Calu3 (cell line): ENCODE results near the gene RPS6KA5. TPM values are rescaled to one million over a fixed set of nuclear protein-coding genes. Genes with fewer than 3 reads are reported as not detected.

Experiments
- BruUV-seq: library from RNA; stranded (reverse); fragments of 400-500 nt; replicated peaks from 2 replicates; lab custom pipeline; 2021; lab: Mats Ljungman, UMichigan
- CTCF ChIA-PET: fragments of 300-600 bp; sonication (Branson Sonifier 250); formaldehyde crosslinking; loops from one replicate; lab custom pipeline; 2022; ENCODE audit warnings: antibody characterized with exemption; lab: Charles Lee
- DNase-seq: peaks from one replicate; pipeline ENCODE4 v3.0.0; 2022
- H3K27ac Mint-ChIP-seq: one replicate; pipeline ENCODE4 v1.8.0; 2022; ENCODE audit warnings: mixed read lengths; ENCODE audit not compliant: unreplicated experiment
- H3K27me3 Mint-ChIP-seq: one replicate; pipeline ENCODE4 v1.8.0; 2022; ENCODE audit warnings: mixed read lengths; ENCODE audit not compliant: unreplicated experiment
- H3K36me3 Mint-ChIP-seq: one replicate; pipeline ENCODE4 v1.8.0; 2022; ENCODE audit warnings: mild to moderate bottlenecking, moderate library complexity, mixed read lengths; ENCODE audit not compliant: insufficient read depth, unreplicated experiment
- H3K4me1 Mint-ChIP-seq: one replicate; pipeline ENCODE4 v1.8.0; 2022; ENCODE audit warnings: mild to moderate bottlenecking, low read depth, mixed read lengths; ENCODE audit not compliant: unreplicated experiment
- H3K4me3 Mint-ChIP-seq: one replicate; pipeline ENCODE4 v1.8.0; 2022; ENCODE audit warnings: mild to moderate bottlenecking, low read depth, moderate library complexity, mixed read lengths; ENCODE audit not compliant: unreplicated experiment
- H3K9me3 Mint-ChIP-seq: one replicate; pipeline ENCODE4 v1.8.0; 2022; ENCODE audit warnings: low read depth, mixed read lengths; ENCODE audit not compliant: unreplicated experiment
- CTCF ChIP-seq: fragments of 200-600 bp; IDR thresholded peaks from one replicate; pipeline ENCODE4 v1.8.0; 2022; ENCODE audit warnings: antibody characterized with exemption; ENCODE audit not compliant: unreplicated experiment
- intact Hi-C: fragments of 100-400 bp; cut with micrococcal nuclease; formaldehyde crosslinking; loops from one replicate; pipeline ENCODE4 v1.10.0; 2022; ENCODE audit not compliant: unreplicated experiment
- total RNA-seq: library from RNA; stranded (reverse); gene quantifications from 2 replicates; pipeline ENCODE4 v1.2.3, GENCODE V29; 2022

The RPS6KA5 gene
- total RNA-seq, 1 experiment from 2014 or later = 10.3 TPM

- no TSS peak for BruUV-seq
Measured at GRCh38 chr14:91010153-91010533, 50.3 kb downstream of the RPS6KA5 start.

GRCh38 chr14:91009501-91010152 is 50.8 kb downstream of the RPS6KA5 start:
- no peaks in the 10 kb centered on the region for H3K9me3 Mint-ChIP-seq
- H3K4me1 Mint-ChIP-seq = peaks cover 49% of the 10 kb centered on the region
- H3K4me3 Mint-ChIP-seq = no peak overlapping the region
- no peak overlapping the region for H3K27ac Mint-ChIP-seq
- no peak for TF ChIP-seq CTCF
- H3K36me3 Mint-ChIP-seq = no peaks in the 10 kb centered on the region
- intact Hi-C loops = loop anchor here (2.0 to 5.0 kb wide), 2 partner anchors 49 to 108 kb away; no protein-coding TSS in a partner anchor
- BruUV-seq = no TSS peak
- CTCF ChIA-PET = interaction anchor here (0.5 to 1.3 kb wide), 3 partner anchors 51 to 525 kb away, joined by 3 to 4 read pairs (median 4); partner anchors contain the start of gene RPS6KA5
- no peaks in the 10 kb centered on the region for H3K27me3 Mint-ChIP-seq
- DNase-seq = no peak

More at GRCh38 chr14:91010153-91010533, 50.3 kb downstream of the RPS6KA5 start:
- intact Hi-C loops = no loop called here
- H3K27me3 Mint-ChIP-seq = no peaks in the 10 kb centered on the region
- H3K4me3 Mint-ChIP-seq = no peak overlapping the region
- H3K27ac Mint-ChIP-seq = no peak overlapping the region
- H3K9me3 Mint-ChIP-seq = no peaks in the 10 kb centered on the region
- peaks cover 49% of the 10 kb centered on the region for H3K4me1 Mint-ChIP-seq
- H3K36me3 Mint-ChIP-seq = no peaks in the 10 kb centered on the region
- no peak for TF ChIP-seq CTCF
- CTCF ChIA-PET = no interaction called here
- no peak for DNase-seq

- peaks cover 49% of the 10 kb centered on the region for H3K4me1 Mint-ChIP-seq
- H3K4me3 Mint-ChIP-seq = no peak overlapping the region
- no peaks in the 10 kb centered on the region for H3K9me3 Mint-ChIP-seq
- H3K27me3 Mint-ChIP-seq = no peaks in the 10 kb centered on the region
- CTCF ChIA-PET = interaction anchor here (0.5 to 1.3 kb wide), 3 partner anchors 9 to 58 kb away, joined by 3 to 4 read pairs (median 4); partner anchors contain the start of gene RPS6KA5
- DNase-seq = peak; percentile 9
- intact Hi-C loops = loop anchor here (2.0 to 5.0 kb wide), 2 partner anchors 50 to 108 kb away; no protein-coding TSS in a partner anchor
- TF ChIP-seq CTCF = no peak
- BruUV-seq = no TSS peak
- H3K36me3 Mint-ChIP-seq = no peaks in the 10 kb centered on the region
- H3K27ac Mint-ChIP-seq = peak overlapping the region; percentile 19
Measured at GRCh38 chr14:91008759-91009409, 51.6 kb downstream of the RPS6KA5 start.

- TF ChIP-seq CTCF = no peak
- DNase-seq = peak; percentile 17
- peak overlapping the region; percentile 54 for H3K27ac Mint-ChIP-seq
- peaks cover 46% of the 10 kb centered on the region for H3K4me1 Mint-ChIP-seq
- H3K9me3 Mint-ChIP-seq = no peaks in the 10 kb centered on the region
- no peaks in the 10 kb centered on the region for H3K36me3 Mint-ChIP-seq
- no peaks in the 10 kb centered on the region for H3K27me3 Mint-ChIP-seq
- CTCF ChIA-PET = interaction anchor here (0.6 to 1.0 kb wide), 2 partner anchors 20 to 36 kb away, joined by 4 read pairs; no protein-coding TSS in a partner anchor
- H3K4me3 Mint-ChIP-seq = no peak overlapping the region
- BruUV-seq = no TSS peak
- intact Hi-C loops = loop anchor here (5.0 kb wide), 1 partner anchor 112 kb away; no protein-coding TSS in a partner anchor
Measured at GRCh38 chr14:91005716-91006115, 54.7 kb downstream of the RPS6KA5 start.
